ENCODE results near the gene PHF5A. TPM values are rescaled to one million over a fixed set of nuclear protein-coding genes. Genes with fewer than 3 reads are reported as not detected.

Gene PHF5A
- total RNA-seq, 1 experiment from 2014 or later, result 101 TPM

DNA sequence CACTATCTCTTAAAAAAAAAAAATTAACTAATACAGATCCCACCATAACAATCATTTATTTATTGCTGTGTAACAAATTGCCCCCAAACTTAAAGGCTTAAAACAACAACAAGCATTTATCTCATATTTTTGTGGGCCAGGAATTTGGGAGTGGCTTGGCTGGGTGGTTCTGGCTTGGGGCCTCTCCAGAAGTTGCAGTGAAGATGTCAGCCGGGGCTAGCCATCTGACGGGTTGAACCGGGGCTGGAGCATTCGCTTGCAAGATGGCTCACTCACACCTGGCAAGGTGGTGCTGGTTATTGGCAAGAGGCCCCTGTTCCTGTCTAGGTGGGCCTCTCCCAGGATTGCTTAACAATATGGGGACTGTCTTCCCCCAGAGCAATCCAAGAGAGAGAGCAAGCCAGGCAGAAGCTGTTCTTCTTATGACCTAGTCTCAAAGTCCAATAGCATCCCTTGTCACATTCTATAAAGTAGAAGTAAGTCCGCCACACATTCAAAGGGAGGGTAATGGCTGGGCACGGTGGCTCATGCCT lies 29.9 kb upstream of the PHF5A start:
- Histone ChIP-seq H3K9me3 (no peaks in the 10 kb centered on the region), H3K4me3 (no peak overlapping the region), H3K27me3 (no peaks in the 10 kb centered on the region), H3K36me3 (peaks cover 44% of the 10 kb centered on the region)
- DNase-seq, result no peak

- peaks cover 23% of the 10 kb centered on the region for H3K36me3 ChIP-seq
- DNase-seq, result no peak
- H3K9me3 ChIP-seq, result no peaks in the 10 kb centered on the region
- H3K4me3 ChIP-seq, result no peak overlapping the region
- no peaks in the 10 kb centered on the region for H3K27me3 ChIP-seq
Observed at GRCh38 chr22:41491374-41492100, 23.0 kb upstream of the PHF5A start.

DNA sequence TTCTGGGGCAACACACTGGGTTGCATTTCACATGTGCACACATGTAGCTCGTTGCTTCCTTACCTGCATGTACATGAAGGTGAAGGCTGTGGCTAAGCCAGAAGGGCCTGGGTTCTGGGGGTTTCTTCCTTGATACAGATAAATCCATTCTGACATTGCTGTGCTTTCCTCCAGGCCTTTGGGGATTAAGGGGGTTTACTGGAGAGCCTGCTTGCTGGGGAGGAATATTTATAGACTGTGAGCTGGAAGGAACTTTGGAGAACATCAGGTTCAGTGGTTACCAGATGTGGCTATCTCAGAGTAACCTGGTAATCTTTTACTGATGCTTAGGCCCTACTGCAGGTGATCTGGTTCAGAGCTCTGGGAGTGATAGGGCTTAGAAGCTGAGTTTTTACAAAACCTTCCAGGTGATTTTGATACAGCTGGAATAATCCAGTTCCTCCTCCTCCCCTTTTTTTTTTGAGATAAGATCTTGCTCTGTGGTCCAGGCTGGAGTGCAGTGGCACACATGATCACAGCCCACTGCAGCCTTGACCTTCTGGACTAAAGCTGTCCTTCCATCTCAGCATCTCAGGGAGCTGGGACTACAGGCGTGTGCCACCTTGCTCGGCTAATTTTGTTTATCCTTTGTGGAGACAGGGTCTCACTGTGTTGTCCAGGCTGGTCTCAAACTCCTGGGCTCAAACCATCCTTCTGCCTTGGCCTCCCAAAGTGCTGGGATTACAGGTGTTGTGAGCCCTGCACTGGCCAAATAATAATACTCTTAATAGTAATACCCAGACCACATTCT lies 20.3 kb upstream of the PHF5A start:
- peaks cover 9% of the 10 kb centered on the region; the same call in 1 of the 2 replicates for H3K36me3 ChIP-seq
- no peaks in the 10 kb centered on the region for H3K9me3 ChIP-seq
- H3K27me3 ChIP-seq, result no peaks in the 10 kb centered on the region
- no peak for DNase-seq
- no peak overlapping the region for H3K4me3 ChIP-seq

DNA sequence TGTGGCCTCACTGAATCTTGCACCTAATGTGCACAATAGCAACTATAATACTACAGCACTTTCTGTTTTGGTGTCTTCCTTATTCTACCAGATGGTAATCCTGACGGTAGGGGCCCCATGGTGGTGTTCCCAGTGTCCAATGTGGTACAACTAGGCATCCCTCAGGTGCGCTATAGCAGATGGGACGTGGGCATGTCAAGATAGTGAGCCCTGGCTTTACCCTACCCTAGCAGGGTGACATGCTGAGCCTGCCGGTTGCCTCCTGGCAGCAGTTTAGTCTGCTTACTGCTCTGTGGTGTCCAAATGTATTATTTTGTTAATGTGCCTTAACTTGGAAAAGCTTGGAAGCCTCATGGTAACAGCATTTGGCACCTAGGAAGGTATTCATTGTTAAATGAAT lies 19.6 kb upstream of the PHF5A start:
- no peak overlapping the region for H3K4me3 ChIP-seq
- no peak for DNase-seq
- H3K27me3 ChIP-seq, result no peaks in the 10 kb centered on the region
- no peaks in the 10 kb centered on the region for H3K9me3 ChIP-seq
- 0 out of 2 replicates have a peak, but pooled peaks cover 4% of the 10 kb centered on the region for H3K36me3 ChIP-seq

GRCh38 chr22:41487037-41487935 lies 18.8 kb upstream of the PHF5A start:
- H3K27me3 ChIP-seq, result no peaks in the 10 kb centered on the region
- no peak for DNase-seq
- H3K9me3 ChIP-seq, result no peaks in the 10 kb centered on the region
- 0 out of 2 replicates have a peak, but pooled peaks cover 4% of the 10 kb centered on the region for H3K36me3 ChIP-seq
- H3K4me3 ChIP-seq, result no peak overlapping the region

- Histone ChIP-seq H3K36me3 (0 out of 2 replicates have a peak, but pooled peaks cover 4% of the 10 kb centered on the region), H3K9me3 (no peaks in the 10 kb centered on the region), H3K27me3 (no peaks in the 10 kb centered on the region), H3K4me3 (no peak overlapping the region)
- DNase-seq, result no peak
Observed at GRCh38 chr22:41485033-41485432, 16.5 kb upstream of the PHF5A start.

- Histone ChIP-seq H3K36me3 (peaks cover 7% of the 10 kb centered on the region), H3K4me3 (no peak overlapping the region), H3K9me3 (no peaks in the 10 kb centered on the region), H3K27me3 (no peaks in the 10 kb centered on the region)
- DNase-seq, result peak; percentile 21
Observed at GRCh38 chr22:41482319-41482935, 13.9 kb upstream of the PHF5A start.

DNA sequence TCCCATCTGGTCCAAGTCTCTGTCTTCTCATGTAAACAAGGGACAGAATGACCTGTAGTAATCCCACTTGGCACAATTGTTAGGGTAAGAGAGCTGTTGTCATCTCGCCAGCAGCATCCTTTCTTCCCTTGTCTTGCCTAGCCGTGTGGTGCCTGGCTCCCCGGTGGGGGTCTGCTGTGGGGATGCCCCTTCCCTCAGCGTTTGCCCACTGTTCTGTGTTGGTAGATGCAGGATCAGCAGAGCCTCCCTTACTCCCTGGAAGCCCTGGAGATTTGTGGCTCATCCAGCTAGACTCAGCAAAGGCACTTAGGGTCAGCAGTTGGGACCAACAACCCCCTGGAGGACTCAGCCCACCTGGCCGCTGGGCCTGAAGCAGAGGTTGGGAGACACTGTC lies 13.4 kb upstream of the PHF5A start:
- no peak for DNase-seq
- Histone ChIP-seq H3K4me3 (no peak overlapping the region), H3K36me3 (peaks cover 5% of the 10 kb centered on the region), H3K27me3 (no peaks in the 10 kb centered on the region), H3K9me3 (no peaks in the 10 kb centered on the region)

DNA sequence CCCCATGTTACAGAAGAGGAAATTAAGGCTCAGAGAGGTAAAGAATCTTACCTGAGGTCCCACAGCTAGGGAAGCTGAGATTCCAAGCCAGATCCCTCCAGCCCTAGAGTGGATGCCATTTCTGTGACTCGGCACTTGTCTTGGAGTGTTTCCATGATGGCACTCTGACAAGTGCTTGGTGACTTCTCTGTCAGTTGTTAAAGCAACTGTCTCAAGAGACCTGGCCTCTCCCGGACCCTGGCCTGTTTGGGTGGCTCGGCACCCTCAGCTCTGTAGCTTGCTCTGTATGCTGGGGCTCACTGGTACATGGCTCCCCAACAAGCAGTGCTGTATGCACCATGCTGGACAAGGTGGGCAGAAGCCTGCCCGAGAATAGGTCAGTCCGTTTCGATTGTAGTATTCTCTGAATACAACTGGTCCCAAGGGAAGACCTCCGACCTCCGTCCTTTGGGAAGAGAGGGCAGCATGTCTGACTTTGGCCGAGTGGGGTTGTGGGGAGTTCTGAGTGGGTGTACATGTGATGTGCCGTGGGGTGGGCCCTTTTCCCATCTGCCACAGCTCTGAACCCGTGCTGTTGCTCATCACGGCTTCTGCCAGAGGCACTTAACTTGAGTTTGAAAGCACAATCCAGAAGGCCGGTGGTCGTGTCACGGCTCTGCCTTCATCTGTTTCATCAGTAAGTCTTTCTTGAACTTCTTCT lies 12.8 kb upstream of the PHF5A start:
- H3K27me3 ChIP-seq, result no peaks in the 10 kb centered on the region
- H3K9me3 ChIP-seq, result no peaks in the 10 kb centered on the region
- H3K36me3 ChIP-seq, result peaks cover 6% of the 10 kb centered on the region
- no peak overlapping the region for H3K4me3 ChIP-seq
- no peak for DNase-seq

DNA sequence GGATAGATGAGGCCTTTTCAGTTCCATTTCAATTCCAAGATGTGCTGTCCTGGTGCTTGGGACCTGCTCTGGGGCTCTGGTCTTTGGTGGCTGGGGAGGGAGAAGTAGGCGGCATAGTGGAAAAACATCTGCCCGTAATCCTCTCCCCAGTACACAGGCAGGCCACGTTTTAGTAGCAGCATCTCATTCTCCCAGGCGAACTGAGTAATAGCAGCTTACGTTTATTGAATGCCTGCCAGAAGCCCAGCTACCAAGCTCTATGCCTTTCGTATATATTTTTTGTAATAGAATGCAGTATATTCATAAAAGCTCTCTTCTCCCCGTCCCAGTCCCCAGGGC lies 11.9 kb upstream of the PHF5A start:
- peak; percentile 45 for DNase-seq
- Histone ChIP-seq H3K27me3 (no peaks in the 10 kb centered on the region), H3K36me3 (peaks cover 6% of the 10 kb centered on the region), H3K4me3 (no peak overlapping the region), H3K9me3 (no peaks in the 10 kb centered on the region)

DNA sequence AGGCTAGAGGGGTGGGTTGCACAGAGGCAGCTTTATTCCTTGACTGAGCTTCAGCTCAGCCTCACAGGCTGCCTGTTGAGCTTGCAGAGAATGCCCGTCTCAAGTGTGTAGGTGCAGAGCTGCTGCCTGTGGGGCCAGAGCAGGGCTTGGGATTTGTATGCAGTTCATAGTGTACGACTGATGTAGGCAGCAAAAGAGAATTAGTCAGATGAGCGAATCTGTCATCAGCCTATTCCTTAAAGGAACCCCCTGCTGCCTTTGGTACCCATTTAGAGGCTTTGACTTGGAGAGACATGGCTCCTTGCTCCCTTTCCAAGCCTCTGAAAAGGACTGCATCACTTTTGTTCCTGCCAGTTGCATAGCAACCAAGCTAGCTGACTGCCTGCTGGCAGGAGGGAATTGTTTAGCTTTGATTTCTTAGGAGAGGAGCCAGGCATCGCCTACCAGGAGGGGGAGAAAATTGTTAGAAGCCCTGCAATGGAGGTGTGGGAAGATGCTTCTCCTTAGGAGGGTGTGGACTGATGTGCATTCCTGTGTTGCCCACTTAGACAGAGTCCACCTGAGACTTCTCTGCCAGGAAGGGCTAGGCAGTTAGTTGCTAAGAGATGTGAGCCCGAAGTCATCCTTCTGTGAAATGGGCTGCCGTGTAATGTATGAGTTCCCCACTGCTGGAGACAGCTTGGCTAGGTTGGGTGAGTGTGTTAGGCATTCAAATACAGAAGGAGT lies 11.3 kb upstream of the PHF5A start:
- Histone ChIP-seq H3K36me3 (peaks cover 6% of the 10 kb centered on the region), H3K9me3 (no peaks in the 10 kb centered on the region), H3K27me3 (no peaks in the 10 kb centered on the region), H3K4me3 (no peak overlapping the region)
- DNase-seq, result peak; percentile 69

GRCh38 chr22:41478891-41479521 lies 10.5 kb upstream of the PHF5A start:
- H3K4me3 ChIP-seq, result no peak overlapping the region
- H3K9me3 ChIP-seq, result no peaks in the 10 kb centered on the region
- H3K36me3 ChIP-seq, result peaks cover 6% of the 10 kb centered on the region
- no peak for DNase-seq
- no peaks in the 10 kb centered on the region for H3K27me3 ChIP-seq

GRCh38 chr22:41478473-41478872 lies 10.0 kb upstream of the PHF5A start:
- Histone ChIP-seq H3K9me3 (no peaks in the 10 kb centered on the region), H3K27me3 (no peaks in the 10 kb centered on the region), H3K36me3 (peaks cover 6% of the 10 kb centered on the region), H3K4me3 (no peak overlapping the region)
- no peak for DNase-seq

- Histone ChIP-seq H3K9me3 (no peaks in the 10 kb centered on the region), H3K4me3 (no peak overlapping the region), H3K27me3 (no peaks in the 10 kb centered on the region), H3K36me3 (peaks cover 28% of the 10 kb centered on the region)
- DNase-seq, result no peak
Observed at GRCh38 chr22:41474872-41475451, 6.5 kb upstream of the PHF5A start.

DNA sequence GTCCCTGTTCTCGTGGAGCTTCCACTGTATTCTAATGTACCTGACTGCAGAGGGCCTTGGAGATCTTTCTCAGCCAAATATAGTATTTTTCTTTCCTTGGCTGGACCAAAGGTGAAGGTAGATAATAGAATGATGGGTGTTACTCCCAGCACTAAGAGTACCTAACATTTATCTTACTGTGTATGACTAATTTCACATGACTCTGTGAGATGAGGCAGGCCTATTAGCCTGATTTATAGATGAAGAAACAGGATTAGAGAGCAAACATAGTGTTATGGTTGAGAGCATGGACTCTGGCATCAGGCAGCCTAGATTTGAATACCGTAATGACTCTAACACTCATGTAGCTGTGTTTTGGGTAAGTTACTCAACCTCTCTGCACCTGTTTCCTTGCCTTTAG lies 3.1 kb upstream of the PHF5A start:
- Histone ChIP-seq H3K9me3 (no peaks in the 10 kb centered on the region), H3K4me3 (no peak overlapping the region), H3K36me3 (peaks cover 37% of the 10 kb centered on the region), H3K27me3 (no peaks in the 10 kb centered on the region)
- no peak for DNase-seq
